Trophoblast cell (in vitro differentiated cells and primary cell): ENCODE results near the gene MYO5A.

Source experiments
- DNase-seq, 2 donors: peaks; one replicate each; pipeline ENCODE4 v3.0.0-alpha.2; 2016
- H2AFZ ChIP-seq: 2 replicates; pipeline ENCODE4 v1.6.1; 2013; ENCODE audit warnings: low read length, moderate library complexity, mild to moderate bottlenecking; ENCODE audit not compliant: insufficient read depth, poor library complexity
- H2AK5ac ChIP-seq: 2 replicates; pipeline ENCODE4 v1.6.1; 2013; ENCODE audit warnings: mild to moderate bottlenecking, low read length
- H2BK120ac ChIP-seq: 2 replicates; pipeline ENCODE4 v1.6.1; 2013; ENCODE audit warnings: low read length, mild to moderate bottlenecking, moderate library complexity; ENCODE audit not compliant: insufficient read depth, poor library complexity
- H2BK12ac ChIP-seq: 2 replicates; pipeline ENCODE4 v1.6.1; 2013; ENCODE audit warnings: mild to moderate bottlenecking, low read length, moderate library complexity
- H2BK5ac ChIP-seq: 2 replicates; pipeline ENCODE4 v1.6.1; 2013; ENCODE audit warnings: low read length, low read depth, moderate library complexity, mild to moderate bottlenecking; ENCODE audit not compliant: poor library complexity
- H3K14ac ChIP-seq: 2 replicates; pipeline ENCODE4 v1.6.1; 2013; ENCODE audit warnings: mild to moderate bottlenecking, low read length
- H3K18ac ChIP-seq: 2 replicates; pipeline ENCODE4 v1.6.1; 2013; ENCODE audit warnings: mild to moderate bottlenecking, low read length
- H3K23ac ChIP-seq: 2 replicates; pipeline ENCODE4 v1.6.1; 2013; ENCODE audit warnings: low read length
- H3K27ac ChIP-seq: 2 replicates; pipeline ENCODE4 v1.5.1; 2013; ENCODE audit warnings: low read depth, mild to moderate bottlenecking, inconsistent platforms, low read length, moderate library complexity
- H3K27me3 ChIP-seq: 2 replicates; pipeline ENCODE4 v1.6.1; 2013; ENCODE audit warnings: inconsistent platforms, mild to moderate bottlenecking, low read length, moderate library complexity; ENCODE audit not compliant: insufficient read depth
- H3K36me3 ChIP-seq, 2 experiments: 1 replicate in 1 of 2; 2 replicates in 1 of 2; pipeline ENCODE4 v1.6.1; 2013; ENCODE audit warnings: low read length in 2 of 2, mild to moderate bottlenecking in 2 of 2, moderate library complexity in 1 of 2; ENCODE audit not compliant: insufficient read depth in 2 of 2, control insufficient read depth in 1 of 2
- H3K4ac ChIP-seq: 2 replicates; pipeline ENCODE4 v1.6.1; 2013; ENCODE audit warnings: low read depth, mild to moderate bottlenecking, low read length, moderate library complexity
- H3K4me1 ChIP-seq, 2 experiments: 1 replicate in 1 of 2; 2 replicates in 1 of 2; pipeline ENCODE4 v1.6.1; 2013; ENCODE audit warnings: low read length in 2 of 2, mild to moderate bottlenecking in 2 of 2, moderate library complexity in 1 of 2; ENCODE audit not compliant: insufficient read depth in 2 of 2, control insufficient read depth in 1 of 2
- H3K4me2 ChIP-seq: 2 replicates; pipeline ENCODE4 v1.6.1; 2013; ENCODE audit warnings: inconsistent platforms, mild to moderate bottlenecking, low read length, moderate library complexity
- H3K4me3 ChIP-seq: 2 replicates; pipeline ENCODE4 v1.5.1; 2013; ENCODE audit warnings: mild to moderate bottlenecking, low read depth, low read length, inconsistent platforms
- H3K79me1 ChIP-seq: one replicate; pipeline ENCODE4 v1.6.1; 2013; ENCODE audit warnings: low read length
- H3K79me2 ChIP-seq: 2 replicates; pipeline ENCODE4 v1.6.1; 2013; ENCODE audit warnings: low read length, mild to moderate bottlenecking; ENCODE audit not compliant: control insufficient read depth, insufficient read depth, poor library complexity
- H3K9ac ChIP-seq: 2 replicates; pipeline ENCODE4 v1.6.1; 2013; ENCODE audit warnings: mild to moderate bottlenecking, low read length
- H3K9me3 ChIP-seq: 2 replicates; pipeline ENCODE4 v1.6.1; 2013; ENCODE audit warnings: low read depth, mild to moderate bottlenecking, control low read depth, inconsistent platforms, low read length; ENCODE audit not compliant: insufficient read depth
- H4K12ac ChIP-seq: 2 replicates; pipeline ENCODE4 v1.6.1; 2013; ENCODE audit warnings: low read depth, mild to moderate bottlenecking, low read length, moderate library complexity
- H4K8ac ChIP-seq: 2 replicates; pipeline ENCODE4 v1.6.1; 2013; ENCODE audit warnings: low read depth, mild to moderate bottlenecking, low read length, moderate library complexity
- H4K91ac ChIP-seq: one replicate; pipeline ENCODE4 v1.6.1; 2013; ENCODE audit warnings: low read depth, mild to moderate bottlenecking, low read length, moderate library complexity
- WGBS: extraction: QIAGEN DNeasy Blood & Tissue Kit; methylation state at CpG from one replicate; pipeline ENCODE4 v1.1.7; 2013; ENCODE audit warnings: missing lambda C conversion rate; ENCODE audit not compliant: insufficient read length, insufficient coverage; ENCODE audit errors: extremely low coverage; 5-methylcytosine and 5-hydroxymethylcytosine counted together

Gene MYO5A

GRCh38 chr15:52261026-52261425 lies 267.7 kb downstream of the MYO5A start:
- Histone ChIP-seq H2BK12ac (peak overlapping the region; percentile 19), H3K9me3 (no peaks in the 10 kb centered on the region), H3K4me1 (peaks cover 21 to 26% of the 10 kb centered on the region in 2 experiments), H3K27ac (peak overlapping the region; percentile 52), H4K91ac (peak overlapping the region; percentile 63), H3K4me2 (no peak overlapping the region), H3K14ac (peak overlapping the region; percentile 62), H2AK5ac (peak overlapping the region; percentile 24), H3K4ac (no peak overlapping the region), H3K79me1 (peaks cover 10% of the 10 kb centered on the region), H3K4me3 (no peak overlapping the region), H4K8ac (peak overlapping the region; percentile 14), H2BK5ac (no peak overlapping the region), H3K18ac (no peak overlapping the region), H4K12ac (peak overlapping the region; percentile 0), H2AFZ (no peak overlapping the region), H2BK120ac (peak overlapping the region; percentile 35), H3K9ac (no peak overlapping the region), H3K79me2 (no peaks in the 10 kb centered on the region), H3K23ac (no peak overlapping the region), H3K27me3 (no peaks in the 10 kb centered on the region), H3K36me3 (no peaks in the 10 kb centered on the region)
- WGBS = no CpG with 5 or more reads among the region's 10 CpGs
- DNase-seq = no peak

GRCh38 chr15:52259503-52259902 lies 269.2 kb downstream of the MYO5A start:
- no peak overlapping the region for H3K14ac ChIP-seq
- peak overlapping the region; percentile 18 for H2BK12ac ChIP-seq
- no peaks in the 10 kb centered on the region for H3K9me3 ChIP-seq
- H3K4ac ChIP-seq = no peak overlapping the region
- WGBS = no CpG with 5 or more reads among the region's 4 CpGs
- H3K4me3 ChIP-seq = no peak overlapping the region
- no peak overlapping the region for H4K12ac ChIP-seq
- peak overlapping the region; percentile 23 for H2AK5ac ChIP-seq
- H2AFZ ChIP-seq = no peak overlapping the region
- H3K23ac ChIP-seq = no peak overlapping the region
- peaks cover 10% of the 10 kb centered on the region for H3K79me1 ChIP-seq
- no peak overlapping the region for H3K18ac ChIP-seq
- no peaks in the 10 kb centered on the region for H3K79me2 ChIP-seq
- peaks cover 21 to 26% of the 10 kb centered on the region in 2 experiments for H3K4me1 ChIP-seq
- H2BK5ac ChIP-seq = no peak overlapping the region
- no peak overlapping the region for H3K27ac ChIP-seq
- no peaks in the 10 kb centered on the region for H3K27me3 ChIP-seq
- no peak for DNase-seq
- H3K4me2 ChIP-seq = no peak overlapping the region
- no peak overlapping the region for H2BK120ac ChIP-seq
- H4K8ac ChIP-seq = no peak overlapping the region
- no peak overlapping the region for H3K9ac ChIP-seq
- no peaks in the 10 kb centered on the region for H3K36me3 ChIP-seq
- no peak overlapping the region for H4K91ac ChIP-seq

- Histone ChIP-seq H3K27ac (no peak overlapping the region), H3K9ac (no peak overlapping the region), H3K27me3 (no peaks in the 10 kb centered on the region), H3K79me1 (peaks cover 10% of the 10 kb centered on the region), H3K79me2 (no peaks in the 10 kb centered on the region), H4K12ac (no peak overlapping the region), H2BK5ac (no peak overlapping the region), H2BK12ac (no peak overlapping the region), H2AFZ (no peak overlapping the region), H3K9me3 (no peaks in the 10 kb centered on the region), H3K4me3 (no peak overlapping the region), H3K4ac (no peak overlapping the region), H3K14ac (no peak overlapping the region), H3K18ac (no peak overlapping the region), H3K4me1 (peaks cover 17 to 19% of the 10 kb centered on the region in 2 experiments), H4K91ac (no peak overlapping the region), H3K4me2 (no peak overlapping the region), H3K36me3 (no peaks in the 10 kb centered on the region), H2BK120ac (no peak overlapping the region), H4K8ac (no peak overlapping the region), H3K23ac (no peak overlapping the region), H2AK5ac (no peak overlapping the region)
- no peak for DNase-seq
- no CpG with 5 or more reads among the region's 5 CpGs for WGBS
These were observed 270.2 kb downstream of the MYO5A start for GRCh38 chr15:52258461-52258860.

- no peaks in the 10 kb centered on the region for H3K27me3 ChIP-seq
- H3K4me2 ChIP-seq = no peak overlapping the region
- no peak overlapping the region for H4K91ac ChIP-seq
- peak in 1 of 2 donors; percentile 44 for DNase-seq
- no peak overlapping the region for H3K9ac ChIP-seq
- no peaks in the 10 kb centered on the region for H3K36me3 ChIP-seq
- H4K12ac ChIP-seq = no peak overlapping the region
- H3K27ac ChIP-seq = no peak overlapping the region
- H2BK12ac ChIP-seq = no peak overlapping the region
- no peak overlapping the region for H3K23ac ChIP-seq
- no peak overlapping the region for H2BK120ac ChIP-seq
- H3K4ac ChIP-seq = no peak overlapping the region
- H3K79me2 ChIP-seq = no peaks in the 10 kb centered on the region
- H2BK5ac ChIP-seq = no peak overlapping the region
- H2AK5ac ChIP-seq = no peak overlapping the region
- H3K18ac ChIP-seq = no peak overlapping the region
- WGBS = no CpG with 5 or more reads among the region's 5 CpGs
- peaks cover 15 to 16% of the 10 kb centered on the region in 2 experiments for H3K4me1 ChIP-seq
- no peaks in the 10 kb centered on the region for H3K9me3 ChIP-seq
- no peak overlapping the region for H4K8ac ChIP-seq
- no peak overlapping the region for H3K14ac ChIP-seq
- H3K4me3 ChIP-seq = no peak overlapping the region
- no peak overlapping the region for H2AFZ ChIP-seq
- peaks cover 10% of the 10 kb centered on the region for H3K79me1 ChIP-seq
These were observed 271.0 kb downstream of the MYO5A start for GRCh38 chr15:52257734-52258062.
